ENCODE measurements around the gene ZNF275.

Gene ZNF275

DNA sequence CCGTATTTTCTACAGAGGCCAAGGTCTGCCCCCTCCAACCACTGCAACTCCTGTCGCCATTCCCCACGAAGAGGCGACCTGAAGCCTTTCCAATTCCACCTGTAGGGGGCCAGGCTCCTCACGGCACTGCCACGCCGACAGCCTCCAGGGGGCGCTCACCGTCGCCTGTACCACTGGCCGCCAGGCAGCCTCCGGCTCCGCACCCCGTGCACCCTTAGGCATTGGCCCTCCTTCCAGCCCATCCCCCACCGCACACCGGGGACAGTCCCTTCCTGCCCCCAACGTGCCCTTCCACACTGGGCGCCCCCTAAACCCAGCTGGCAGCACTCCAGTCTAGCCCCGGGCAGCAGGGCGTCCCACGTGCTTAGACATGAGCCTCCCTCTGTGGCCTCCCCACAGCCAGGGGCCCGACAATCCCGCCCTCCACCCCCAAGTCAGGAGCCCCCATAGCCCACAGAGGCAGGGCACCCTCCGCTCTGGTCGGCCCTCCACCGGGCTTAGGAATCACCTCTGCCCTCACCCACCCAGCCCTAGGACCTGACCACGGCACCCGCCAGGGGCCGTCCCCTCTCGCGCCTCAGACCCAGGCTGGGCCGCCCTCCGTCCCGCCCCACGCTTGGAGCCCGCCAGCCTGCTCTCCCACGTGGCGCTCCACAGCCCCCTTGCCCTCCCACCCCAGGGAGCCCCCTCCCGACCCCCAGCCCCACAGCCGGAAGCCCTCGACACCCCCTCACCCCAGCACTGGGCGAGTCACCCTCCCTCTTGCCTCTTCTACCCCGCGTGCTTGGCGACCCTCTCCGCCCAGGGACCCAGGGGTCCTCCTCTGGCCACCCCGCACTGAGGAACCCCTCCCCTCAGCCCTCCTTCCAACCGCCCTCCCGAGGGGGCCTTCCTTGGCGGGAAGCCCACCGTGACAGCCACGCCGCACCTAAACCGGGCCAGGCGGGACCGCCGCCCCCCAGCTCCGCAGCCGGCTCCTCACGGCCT, 66.5 kb downstream of the ZNF275 start:
- FAIRE-seq (no peak), DNase-seq (ENCODE audit: insufficient read length, low spot score) (peak; percentile 56)
- TF ChIP-seq, protein P1, sequence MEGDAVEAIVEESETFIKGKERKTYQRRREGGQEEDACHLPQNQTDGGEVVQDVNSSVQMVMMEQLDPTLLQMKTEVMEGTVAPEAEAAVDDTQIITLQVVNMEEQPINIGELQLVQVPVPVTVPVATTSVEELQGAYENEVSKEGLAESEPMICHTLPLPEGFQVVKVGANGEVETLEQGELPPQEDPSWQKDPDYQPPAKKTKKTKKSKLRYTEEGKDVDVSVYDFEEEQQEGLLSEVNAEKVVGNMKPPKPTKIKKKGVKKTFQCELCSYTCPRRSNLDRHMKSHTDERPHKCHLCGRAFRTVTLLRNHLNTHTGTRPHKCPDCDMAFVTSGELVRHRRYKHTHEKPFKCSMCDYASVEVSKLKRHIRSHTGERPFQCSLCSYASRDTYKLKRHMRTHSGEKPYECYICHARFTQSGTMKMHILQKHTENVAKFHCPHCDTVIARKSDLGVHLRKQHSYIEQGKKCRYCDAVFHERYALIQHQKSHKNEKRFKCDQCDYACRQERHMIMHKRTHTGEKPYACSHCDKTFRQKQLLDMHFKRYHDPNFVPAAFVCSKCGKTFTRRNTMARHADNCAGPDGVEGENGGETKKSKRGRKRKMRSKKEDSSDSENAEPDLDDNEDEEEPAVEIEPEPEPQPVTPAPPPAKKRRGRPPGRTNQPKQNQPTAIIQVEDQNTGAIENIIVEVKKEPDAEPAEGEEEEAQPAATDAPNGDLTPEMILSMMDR (IDR thresholded peaks at IDR 0.05; ENCODE audit: insufficient read depth, missing control alignments) = peak; percentile 70

DNA sequence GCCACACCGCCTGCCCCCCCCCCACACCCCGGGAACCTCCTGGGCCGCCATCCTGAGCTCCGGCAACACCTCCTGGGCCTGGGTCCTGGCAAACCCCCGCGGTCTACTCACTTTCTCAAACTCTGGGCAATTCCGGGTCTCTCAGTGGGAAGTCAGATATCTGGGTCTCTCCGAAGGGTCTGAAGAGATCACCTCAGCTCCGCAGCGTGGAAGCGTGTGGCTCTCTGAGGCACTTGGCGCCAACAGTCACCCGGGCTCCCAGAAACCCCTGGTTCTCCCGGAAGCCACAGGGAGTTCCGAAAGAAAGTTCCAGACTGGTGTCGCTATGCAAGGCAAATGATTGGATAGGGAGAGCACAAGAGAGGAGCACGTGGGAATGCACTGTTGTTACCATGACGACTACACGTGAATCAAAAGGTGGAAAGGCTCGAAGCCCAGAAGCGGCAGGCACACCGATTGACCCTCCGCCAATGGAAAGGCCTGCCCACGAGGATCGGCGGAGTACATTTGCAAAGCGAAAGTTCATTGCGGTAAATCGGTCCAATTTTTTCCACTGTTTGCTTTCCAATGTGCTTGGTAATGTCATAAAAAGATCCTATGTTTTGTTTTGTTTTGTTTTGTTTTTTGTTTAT, 67.3 kb downstream of the ZNF275 start, which contains the start of gene PNMA6E:
Gene PNMA6E (minus strand): TSS at position 218 of the 632 bp plus-strand sequence. CDS start 2,501 bp downstream, outside the sequence.
- DNase-seq (ENCODE audit: insufficient read length, low spot score) (no peak), FAIRE-seq (no peak)
- TF ChIP-seq, protein P1 (IDR thresholded peaks at IDR 0.05; ENCODE audit: insufficient read depth, missing control alignments) = no peak
